ENCODE data around the gene NSFL1C. TPM values are rescaled to one million over a fixed set of nuclear protein-coding genes. Genes with fewer than 3 reads are reported as not detected.

The NSFL1C gene
- total and polyA plus RNA-seq, 9 of the 15 experiments (the other 6 are each of a cell fraction or from before 2014, with no cell fraction given), result 20.8 to 119 (median 47.0) TPM

- TF ChIP-seq ZBTB12 (CRISPR knock-in tag; IDR thresholded peaks at IDR 0.05) (no peak), ZBTB26 (CRISPR knock-in tag; IDR thresholded peaks at IDR 0.05) (no peak), PHB2 (IDR thresholded peaks at IDR 0.05; ENCODE audit: low read depth) (no peak), ZMIZ1 (IDR thresholded peaks at IDR 0.05; ENCODE audit: low read depth in 2 of 2, low read length in 2 of 2) (no peak), CHD7 (IDR thresholded peaks at IDR 0.05; ENCODE audit: low read depth, low read length) (no peak), HCFC1 (IDR thresholded peaks at IDR 0.05; ENCODE audit: low read depth, low read length) (peak; percentile 76), CBX5 (IDR thresholded peaks at IDR 0.05; ENCODE audit: borderline replicate concordance, low read depth) (no peak)
These were observed 8.4 kb upstream of the NSFL1C start (continued) for GRCh38 chr20:1474817-1475603.
